Measurements from ENCODE around the gene CLVS2.

DNA sequence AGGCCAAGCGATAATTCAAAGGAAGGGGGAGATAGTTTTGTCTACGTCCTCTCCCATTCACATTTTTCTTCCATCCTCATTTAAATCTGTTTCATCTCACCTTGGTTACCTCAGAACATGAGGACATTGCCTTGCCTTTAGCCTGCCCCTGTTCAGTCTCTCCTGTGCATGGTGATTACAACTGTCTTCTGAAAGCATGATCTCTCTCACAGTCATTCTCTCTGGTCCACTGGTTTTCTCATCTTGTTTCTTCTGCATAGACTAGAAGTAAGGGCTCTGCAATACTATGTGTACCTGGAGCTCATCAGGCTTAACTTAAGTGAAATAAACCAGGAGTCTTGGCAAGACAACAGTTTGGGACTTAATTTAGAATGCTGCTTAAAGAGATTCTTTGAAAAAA lies 31.4 kb downstream of the CLVS2 start:
- TF ChIP-seq RAD21 (IDR thresholded peaks at IDR 0.05; ENCODE audit: low read length) (no peak), POLR2A (IDR thresholded peaks at IDR 0.05; ENCODE audit: low read depth, low read length) (no peak), MAFK (IDR thresholded peaks at IDR 0.05; ENCODE audit: low read depth, low read length) (no peak), NFE2L2 (IDR thresholded peaks at IDR 0.05; ENCODE audit: low read depth, low read length) (no peak), CHD1 (IDR thresholded peaks at IDR 0.05; ENCODE audit: low read depth, low read length) (no peak), MXI1 (IDR thresholded peaks at IDR 0.05; ENCODE audit: borderline replicate concordance, low read depth, low read length) (no peak), FOS (IDR thresholded peaks at IDR 0.05; ENCODE audit: low read depth, low read length) (no peak), RFX5 (IDR thresholded peaks at IDR 0.05; ENCODE audit: low read depth, low read length) (no peak), BHLHE40 (IDR thresholded peaks at IDR 0.05; ENCODE audit: low read depth, low read length) (no peak), SMC3 (IDR thresholded peaks at IDR 0.05; ENCODE audit: low read depth, low read length) (no peak)
- TF ChIP-seq, protein P1, sequence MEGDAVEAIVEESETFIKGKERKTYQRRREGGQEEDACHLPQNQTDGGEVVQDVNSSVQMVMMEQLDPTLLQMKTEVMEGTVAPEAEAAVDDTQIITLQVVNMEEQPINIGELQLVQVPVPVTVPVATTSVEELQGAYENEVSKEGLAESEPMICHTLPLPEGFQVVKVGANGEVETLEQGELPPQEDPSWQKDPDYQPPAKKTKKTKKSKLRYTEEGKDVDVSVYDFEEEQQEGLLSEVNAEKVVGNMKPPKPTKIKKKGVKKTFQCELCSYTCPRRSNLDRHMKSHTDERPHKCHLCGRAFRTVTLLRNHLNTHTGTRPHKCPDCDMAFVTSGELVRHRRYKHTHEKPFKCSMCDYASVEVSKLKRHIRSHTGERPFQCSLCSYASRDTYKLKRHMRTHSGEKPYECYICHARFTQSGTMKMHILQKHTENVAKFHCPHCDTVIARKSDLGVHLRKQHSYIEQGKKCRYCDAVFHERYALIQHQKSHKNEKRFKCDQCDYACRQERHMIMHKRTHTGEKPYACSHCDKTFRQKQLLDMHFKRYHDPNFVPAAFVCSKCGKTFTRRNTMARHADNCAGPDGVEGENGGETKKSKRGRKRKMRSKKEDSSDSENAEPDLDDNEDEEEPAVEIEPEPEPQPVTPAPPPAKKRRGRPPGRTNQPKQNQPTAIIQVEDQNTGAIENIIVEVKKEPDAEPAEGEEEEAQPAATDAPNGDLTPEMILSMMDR (conservative IDR thresholded peaks at IDR 0.05; ENCODE audit: low read depth, low read length): no peak
- TF ChIP-seq, protein P2, sequence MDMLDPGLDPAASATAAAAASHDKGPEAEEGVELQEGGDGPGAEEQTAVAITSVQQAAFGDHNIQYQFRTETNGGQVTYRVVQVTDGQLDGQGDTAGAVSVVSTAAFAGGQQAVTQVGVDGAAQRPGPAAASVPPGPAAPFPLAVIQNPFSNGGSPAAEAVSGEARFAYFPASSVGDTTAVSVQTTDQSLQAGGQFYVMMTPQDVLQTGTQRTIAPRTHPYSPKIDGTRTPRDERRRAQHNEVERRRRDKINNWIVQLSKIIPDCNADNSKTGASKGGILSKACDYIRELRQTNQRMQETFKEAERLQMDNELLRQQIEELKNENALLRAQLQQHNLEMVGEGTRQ (IDR thresholded peaks at IDR 0.05; ENCODE audit: low read depth, low read length): no peak
- TF ChIP-seq, protein P3, sequence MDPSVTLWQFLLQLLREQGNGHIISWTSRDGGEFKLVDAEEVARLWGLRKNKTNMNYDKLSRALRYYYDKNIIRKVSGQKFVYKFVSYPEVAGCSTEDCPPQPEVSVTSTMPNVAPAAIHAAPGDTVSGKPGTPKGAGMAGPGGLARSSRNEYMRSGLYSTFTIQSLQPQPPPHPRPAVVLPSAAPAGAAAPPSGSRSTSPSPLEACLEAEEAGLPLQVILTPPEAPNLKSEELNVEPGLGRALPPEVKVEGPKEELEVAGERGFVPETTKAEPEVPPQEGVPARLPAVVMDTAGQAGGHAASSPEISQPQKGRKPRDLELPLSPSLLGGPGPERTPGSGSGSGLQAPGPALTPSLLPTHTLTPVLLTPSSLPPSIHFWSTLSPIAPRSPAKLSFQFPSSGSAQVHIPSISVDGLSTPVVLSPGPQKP (IDR thresholded peaks at IDR 0.05; ENCODE audit: borderline replicate concordance, low read depth, low read length): no peak
